OCI-LY7 (cell line): ENCODE measurements around the gene SLC2A10. TPM values are rescaled to one million over a fixed set of nuclear protein-coding genes. Genes with fewer than 3 reads are reported as not detected.

Source experiments
- BruUV-seq: library from RNA; stranded (reverse); fragments of 400-500 nt; replicated peaks from 2 replicates; lab custom pipeline; 2021; lab: Mats Ljungman, UMichigan
- CTCF ChIA-PET: fragments of 300-600 bp; sonication (Branson Sonifier 250); formaldehyde crosslinking; loops from one replicate; lab custom pipeline; 2022; ENCODE audit warnings: antibody characterized with exemption; ENCODE audit not compliant: unreplicated experiment; lab: Charles Lee
- POLR2A ChIA-PET: fragments of 300-600 bp; sonication (Branson Sonifier 250); formaldehyde crosslinking; loops from one replicate; lab custom pipeline; 2022; ENCODE audit warnings: antibody characterized with exemption; lab: Charles Lee
- DNase-seq: peaks from one replicate; pipeline ENCODE4 v3.0.0-alpha.2; 2015; ENCODE audit warnings: low spot score
- H2AFZ ChIP-seq: fragments of 200-600 bp; sonication (generic), shearing (Covaris generic); 2 replicates; pipeline ENCODE4 v1.6.1; 2014; ENCODE audit warnings: mild to moderate bottlenecking, antibody characterized with exemption, low read length, moderate library complexity
- H3K27ac ChIP-seq: fragments of 200-600 bp; sonication (generic); 2 replicates; pipeline ENCODE4 v1.5.1; 2014; ENCODE audit warnings: mixed run types, low read depth, mild to moderate bottlenecking, moderate library complexity, low read length, inconsistent platforms; ENCODE audit not compliant: poor library complexity, severe bottlenecking
- H3K36me3 ChIP-seq: fragments of 200-600 bp; sonication (generic); 2 replicates; pipeline ENCODE4 v1.6.1; 2014; ENCODE audit warnings: mild to moderate bottlenecking, antibody characterized with exemption, low read length, moderate library complexity, mixed read lengths; ENCODE audit not compliant: insufficient read depth
- H3K4me1 ChIP-seq: fragments of 200-600 bp; sonication (generic); 2 replicates; pipeline ENCODE4 v1.5.1; 2014; ENCODE audit warnings: mild to moderate bottlenecking, low read length; ENCODE audit not compliant: insufficient read depth, poor library complexity, severe bottlenecking
- H3K4me2 ChIP-seq: fragments of 200-600 bp; sonication (generic); 2 replicates; pipeline ENCODE4 v1.6.1; 2014; ENCODE audit warnings: mild to moderate bottlenecking, low read length
- H3K4me3 ChIP-seq: fragments of 200-600 bp; sonication (generic); 2 replicates; pipeline ENCODE4 v1.5.1; 2014; ENCODE audit warnings: mild to moderate bottlenecking, low read depth, low read length; ENCODE audit not compliant: poor library complexity, severe bottlenecking
- H3K79me2 ChIP-seq: fragments of 200-600 bp; sonication (generic); 2 replicates; pipeline ENCODE4 v1.6.1; 2016; ENCODE audit warnings: low read depth, mild to moderate bottlenecking, low read length, moderate library complexity, mixed read lengths; ENCODE audit not compliant: insufficient read depth
- H3K9me2 ChIP-seq: fragments of 200-600 bp; sonication (generic); 2 replicates; pipeline ENCODE4 v1.6.1; 2016; ENCODE audit warnings: mild to moderate bottlenecking, low read length, mixed read lengths; ENCODE audit not compliant: insufficient read depth
- H3K9me3 ChIP-seq: fragments of 200-600 bp; sonication (generic); 2 replicates; pipeline ENCODE4 v1.6.1; 2014; ENCODE audit warnings: mild to moderate bottlenecking, mixed run types, low read length, mixed read lengths
- H4K20me1 ChIP-seq: fragments of 200-600 bp; sonication (generic); 2 replicates; pipeline ENCODE4 v1.6.1; 2014; ENCODE audit warnings: mild to moderate bottlenecking, antibody characterized with exemption, low read length, moderate library complexity, mixed read lengths; ENCODE audit not compliant: insufficient read depth
- CTCF ChIP-seq: fragments of 200-600 bp; sonication (generic); conservative IDR thresholded peaks from 2 replicates; pipeline ENCODE4 v1.5.1; 2014; ENCODE audit warnings: mild to moderate bottlenecking, antibody characterized with exemption, low read length, moderate library complexity, mixed read lengths
- EZH2phosphoT487 ChIP-seq: fragments of 200-600 bp; sonication (generic); IDR thresholded peaks from 2 replicates; pipeline ENCODE4 v1.6.1; 2018; ENCODE audit warnings: low read depth, borderline replicate concordance, mild to moderate bottlenecking, mixed run types, antibody characterized with exemption, low read length, moderate library complexity, mixed read lengths
- intact Hi-C: fragments of 100-400 bp; cut with micrococcal nuclease; formaldehyde crosslinking; loops from one replicate; pipeline ENCODE4 v1.10.0; 2022; ENCODE audit not compliant: unreplicated experiment
- total RNA-seq, 2 experiments: library from RNA; depleted of rRNA in 1 of 2; stranded (reverse); fragments of >200 nt in 1 of 2; shearing (Covaris generic) in 1 of 2; gene quantifications; 2 replicates each; pipeline ENCODE4 v1.2.3, GENCODE V29; 2014 to 2022

SLC2A10 gene
- total RNA-seq, 2 experiments from 2014 or later = not detected

- H4K20me1 ChIP-seq = no peaks in the 10 kb centered on the region
- H3K9me3 ChIP-seq = no peaks in the 10 kb centered on the region
- H3K36me3 ChIP-seq = no peaks in the 10 kb centered on the region
- POLR2A ChIA-PET = no interaction called here
- no peak overlapping the region for H3K4me2 ChIP-seq
- no peak for DNase-seq
- H3K27ac ChIP-seq = no peak overlapping the region
- no peak overlapping the region for H3K4me3 ChIP-seq
- TF ChIP-seq EZH2phosphoT487 (no peak), CTCF (peak; percentile 22; the same call in 1 of the 2 replicates)
- no TSS peak for BruUV-seq
- intact Hi-C loops = loop anchor here (1.0 to 2.0 kb wide), 2 partner anchors 262 to 391 kb away; no protein-coding TSS in a partner anchor
- H2AFZ ChIP-seq = no peak overlapping the region
- H3K4me1 ChIP-seq = peaks cover 38% of the 10 kb centered on the region
- CTCF ChIA-PET = no interaction called here
- no peaks in the 10 kb centered on the region for H3K79me2 ChIP-seq
- no peaks in the 10 kb centered on the region for H3K9me2 ChIP-seq
Measured at GRCh38 chr20:46758929-46759669, 49.6 kb downstream of the SLC2A10 start.

- no peak for TF ChIP-seq CTCF
- no peak for TF ChIP-seq EZH2phosphoT487
Measured at GRCh38 chr20:46761566-46761965, 52.1 kb downstream of the SLC2A10 start.

GRCh38 chr20:46764068-46764467 lies 54.6 kb downstream of the SLC2A10 start:
- no peak overlapping the region for H3K4me2 ChIP-seq
- H2AFZ ChIP-seq = no peak overlapping the region
- POLR2A ChIA-PET = no interaction called here
- intact Hi-C loops = no loop called here
- no peak overlapping the region for H3K4me3 ChIP-seq
- no peaks in the 10 kb centered on the region for H3K9me2 ChIP-seq
- TF ChIP-seq CTCF (no peak), EZH2phosphoT487 (no peak)
- peaks cover 23% of the 10 kb centered on the region for H3K4me1 ChIP-seq
- no peaks in the 10 kb centered on the region for H3K36me3 ChIP-seq
- CTCF ChIA-PET = no interaction called here
- no peak overlapping the region for H3K27ac ChIP-seq
- H3K9me3 ChIP-seq = no peaks in the 10 kb centered on the region
- no peaks in the 10 kb centered on the region for H3K79me2 ChIP-seq
- H4K20me1 ChIP-seq = no peaks in the 10 kb centered on the region
- no peak for DNase-seq
- no TSS peak for BruUV-seq

More at GRCh38 chr20:46761566-46761965, 52.1 kb downstream of the SLC2A10 start:
- Histone ChIP-seq H4K20me1 (no peaks in the 10 kb centered on the region), H3K9me3 (no peaks in the 10 kb centered on the region), H3K79me2 (no peaks in the 10 kb centered on the region), H3K4me2 (no peak overlapping the region), H3K4me3 (no peak overlapping the region), H2AFZ (no peak overlapping the region), H3K27ac (no peak overlapping the region), H3K4me1 (peaks cover 33% of the 10 kb centered on the region), H3K9me2 (no peaks in the 10 kb centered on the region), H3K36me3 (no peaks in the 10 kb centered on the region)
- BruUV-seq = no TSS peak
- POLR2A ChIA-PET = no interaction called here
- CTCF ChIA-PET = no interaction called here
- intact Hi-C loops = no loop called here
- DNase-seq = no peak
